IMR-90 (cell line): ENCODE results near the gene FRMD4B. TPM values are rescaled to one million over a fixed set of nuclear protein-coding genes. Genes with fewer than 3 reads are reported as not detected.

Source experiments
- ATAC-seq: fragments of 200-7000 bp; cut with Tn5 transposase; 2 replicates; pipeline ENCODE4 v1.9.1; 2020; ENCODE audit warnings: low read depth, mild to moderate bottlenecking, moderate library complexity
- BruUV-seq: library from RNA; stranded (reverse); fragments of 400-500 nt; replicated peaks from 2 replicates; lab custom pipeline; 2021; lab: Mats Ljungman, UMichigan
- CTCF ChIA-PET: fragments of 300-600 bp; formaldehyde crosslinking; extraction: SDS; loops from one replicate; lab custom pipeline; 2021; ENCODE audit warnings: antibody characterized with exemption; lab: Yijun Ruan, JAX
- POLR2A ChIA-PET: fragments of 300-600 bp; sonication (Branson Sonifier 250); formaldehyde crosslinking; loops from one replicate; lab custom pipeline; 2022; ENCODE audit warnings: antibody characterized with exemption; ENCODE audit not compliant: unreplicated experiment; lab: Charles Lee
- DNase-seq: peaks from one replicate; pipeline ENCODE4 v3.0.0; 2013
- H2AFZ ChIP-seq: replicated peaks from 2 replicates; pipeline ENCODE3; 2013; ENCODE audit warnings: low read length, mild to moderate bottlenecking; ENCODE audit not compliant: poor library complexity
- H2AK5ac ChIP-seq: 2 replicates; pipeline ENCODE4 v1.6.1; 2013; ENCODE audit warnings: low read depth, low read length, inconsistent platforms
- H2AK9ac ChIP-seq: replicated peaks from 2 replicates; pipeline ENCODE3; 2013; ENCODE audit warnings: mild to moderate bottlenecking, low read depth, low read length, moderate library complexity; ENCODE audit not compliant: poor library complexity
- H2BK120ac ChIP-seq: 2 replicates; pipeline ENCODE4 v1.6.1; 2013; ENCODE audit warnings: low read depth, low read length, inconsistent platforms
- H2BK15ac ChIP-seq: 3 replicates; pipeline ENCODE4 v1.6.1; 2013; ENCODE audit warnings: low read depth, low read length, inconsistent platforms
- H2BK20ac ChIP-seq: 2 replicates; pipeline ENCODE4 v1.6.1; 2013; ENCODE audit warnings: low read depth, mild to moderate bottlenecking, inconsistent platforms, low read length, moderate library complexity
- H2BK5ac ChIP-seq: 2 replicates; pipeline ENCODE4 v1.6.1; 2013; ENCODE audit warnings: mild to moderate bottlenecking, low read depth, low read length, inconsistent platforms; ENCODE audit not compliant: poor library complexity, severe bottlenecking
- H3K14ac ChIP-seq: replicated peaks from 2 replicates; pipeline ENCODE4 v1.6.1; 2013; ENCODE audit warnings: low read depth, low read length, inconsistent platforms
- H3K18ac ChIP-seq: 2 replicates; pipeline ENCODE4 v1.6.1; 2013; ENCODE audit warnings: low read depth, low read length, control low read depth
- H3K23ac ChIP-seq: 2 replicates; pipeline ENCODE4 v1.6.1; 2013; ENCODE audit warnings: low read depth, low read length, inconsistent platforms
- H3K27ac ChIP-seq: 2 replicates; pipeline ENCODE4 v1.5.1; 2013; ENCODE audit warnings: mild to moderate bottlenecking, control low read depth, low read length; ENCODE audit not compliant: insufficient read depth
- H3K27me3 ChIP-seq: 2 replicates; pipeline ENCODE4 v1.6.1; 2013; ENCODE audit warnings: low read length; ENCODE audit not compliant: control insufficient read depth, insufficient read depth
- H3K36me3 ChIP-seq: 2 replicates; pipeline ENCODE4 v1.6.1; 2013; ENCODE audit warnings: low read length, mixed read lengths; ENCODE audit not compliant: control insufficient read depth, insufficient read depth
- H3K4ac ChIP-seq: 2 replicates; pipeline ENCODE4 v1.6.1; 2013; ENCODE audit warnings: low read depth, low read length, inconsistent platforms
- H3K4me1 ChIP-seq: 2 replicates; pipeline ENCODE4 v1.6.1; 2013; ENCODE audit warnings: low read length, mixed read lengths; ENCODE audit not compliant: control insufficient read depth, insufficient read depth
- H3K4me2 ChIP-seq: 2 replicates; pipeline ENCODE4 v1.6.1; 2013; ENCODE audit warnings: low read depth, mild to moderate bottlenecking, control low read depth, low read length, moderate library complexity
- H3K4me3 ChIP-seq: 2 replicates; pipeline ENCODE4 v1.5.1; 2013; ENCODE audit warnings: low read depth, mild to moderate bottlenecking, control low read depth, low read length, moderate library complexity; ENCODE audit not compliant: insufficient read depth
- H3K56ac ChIP-seq: 2 replicates; pipeline ENCODE4 v1.6.1; 2013; ENCODE audit warnings: low read length, inconsistent platforms; ENCODE audit not compliant: insufficient read depth; ENCODE audit errors: extremely low read depth
- H3K79me1 ChIP-seq, 2 experiments: 2 replicates each; pipeline ENCODE4 v1.6.1; 2013; ENCODE audit warnings: low read length in 2 of 2, inconsistent platforms in 1 of 2, low read depth in 1 of 2
- H3K9ac ChIP-seq: 2 replicates; pipeline ENCODE4 v1.6.1; 2013; ENCODE audit warnings: low read depth, low read length, control low read depth
- H3K9me1 ChIP-seq: 2 replicates; pipeline ENCODE4 v1.6.1; 2013; ENCODE audit warnings: low read length, inconsistent platforms; ENCODE audit not compliant: insufficient read depth
- H3K9me3 ChIP-seq: 2 replicates; pipeline ENCODE4 v1.6.1; 2013; ENCODE audit warnings: low read length; ENCODE audit not compliant: control insufficient read depth, insufficient read depth
- H4K20me1 ChIP-seq: 2 replicates; pipeline ENCODE4 v1.6.1; 2013; ENCODE audit warnings: low read length, inconsistent platforms; ENCODE audit not compliant: insufficient read depth
- H4K5ac ChIP-seq: 2 replicates; pipeline ENCODE4 v1.6.1; 2013; ENCODE audit warnings: mild to moderate bottlenecking, low read depth, low read length, control low read depth
- H4K8ac ChIP-seq, 2 experiments: 2 replicates each; pipeline ENCODE4 v1.6.1; 2013; ENCODE audit warnings: low read depth in 2 of 2, low read length in 2 of 2, control low read depth in 1 of 2, inconsistent platforms in 1 of 2
- H4K91ac ChIP-seq: 2 replicates; pipeline ENCODE4 v1.6.1; 2013; ENCODE audit warnings: low read depth, low read length, inconsistent platforms; ENCODE audit not compliant: insufficient read depth
- BHLHE40 ChIP-seq: fragments of 150-350 bp; IDR thresholded peaks from 2 replicates; pipeline ENCODE4 v1.6.1; 2016; ENCODE audit warnings: mild to moderate bottlenecking, low read depth, low read length
- CEBPB ChIP-seq: IDR thresholded peaks from 2 replicates; pipeline ENCODE4 v1.6.1; 2012; ENCODE audit warnings: low read depth, low read length, improper control_type of control experiment
- CHD1 ChIP-seq: IDR thresholded peaks from 2 replicates; pipeline ENCODE4 v1.6.1; 2012; ENCODE audit warnings: low read depth, low read length, improper control_type of control experiment
- FOS ChIP-seq: fragments of 150-350 bp; IDR thresholded peaks from 2 replicates; pipeline ENCODE4 v1.6.1; 2016; ENCODE audit warnings: low read depth, low read length
- MAFK ChIP-seq: IDR thresholded peaks from 2 replicates; pipeline ENCODE4 v1.6.1; 2012; ENCODE audit warnings: low read depth, low read length, improper control_type of control experiment
- MAZ ChIP-seq: IDR thresholded peaks from 2 replicates; pipeline ENCODE4 v1.6.1; 2012; ENCODE audit warnings: low read depth, mild to moderate bottlenecking, low read length, improper control_type of control experiment, moderate library complexity, borderline replicate concordance
- MXI1 ChIP-seq: IDR thresholded peaks from 2 replicates; pipeline ENCODE4 v1.6.1; 2012; ENCODE audit warnings: low read depth, mild to moderate bottlenecking, low read length, moderate library complexity, borderline replicate concordance
- NFE2L2 ChIP-seq: fragments of 150-350 bp; IDR thresholded peaks from 2 replicates; pipeline ENCODE4 v1.6.1; 2016; ENCODE audit warnings: low read depth, mild to moderate bottlenecking, low read length
- POLR2A ChIP-seq: IDR thresholded peaks from 2 replicates; pipeline ENCODE4 v1.6.1; 2012; ENCODE audit warnings: mild to moderate bottlenecking, low read depth, low read length
- RAD21 ChIP-seq: IDR thresholded peaks from 2 replicates; pipeline ENCODE4 v1.6.1; 2012; ENCODE audit warnings: low read length, improper control_type of control experiment
- RCOR1 ChIP-seq: IDR thresholded peaks from 2 replicates; pipeline ENCODE4 v1.6.1; 2012; ENCODE audit warnings: mild to moderate bottlenecking, low read length, improper control_type of control experiment; ENCODE audit not compliant: insufficient replicate concordance
- RFX5 ChIP-seq: IDR thresholded peaks from 2 replicates; pipeline ENCODE4 v1.8.0; 2012; ENCODE audit warnings: low read depth, mild to moderate bottlenecking, low read length, moderate library complexity
- SMC3 ChIP-seq: fragments of 150-350 bp; IDR thresholded peaks from 2 replicates; pipeline ENCODE4 v1.6.1; 2016; ENCODE audit warnings: low read depth, mild to moderate bottlenecking, antibody characterized with exemption, low read length, moderate library complexity
- WGBS, 2 experiments: methylation state at CpG; one replicate each; pipeline versions ENCODE4 v1.1.5 to v1.1.7; 2013; ENCODE audit warnings: missing lambda C conversion rate in 2 of 2; ENCODE audit not compliant: insufficient read length in 1 of 2; ENCODE audit errors: extremely low coverage in 2 of 2; 5-methylcytosine and 5-hydroxymethylcytosine counted together
- dilution Hi-C: fragments of 300-500 bp; cut with HindIII; formaldehyde crosslinking; loops from one replicate; pipeline ENCODE4 v1.14.3; 2018; ENCODE audit warnings: low sequenced_read_pairs; ENCODE audit not compliant: unreplicated experiment
- in situ Hi-C: fragments of 300-500 bp; cut with MboI; formaldehyde crosslinking; loops from 3 replicates; pipeline ENCODE4 v1.14.3; 2019; ENCODE audit warnings: low sequenced_read_pairs, inconsistent platforms, mixed read lengths
- intact Hi-C: fragments of 100-400 bp; cut with micrococcal nuclease; formaldehyde crosslinking; loops from 2 replicates; pipeline ENCODE4 v1.10.0; 2022
- polyA plus RNA-seq, 3 experiments: library from polyadenylated mRNA; depleted of rRNA; stranded (reverse); fragments of >200 nt; gene quantifications; 2 replicates each; pipeline ENCODE4 v1.2.3, GENCODE V29; 2012; ENCODE audit warnings: low replicate concordance in 1 of 3
- total RNA-seq: library from RNA; depleted of rRNA; stranded (reverse); fragments of >200 nt; gene quantifications from 2 replicates; pipeline ENCODE4 v1.2.3, GENCODE V29; 2012
- TF ChIP-seq, protein P1 (sequence below): fragments of 150-350 bp; IDR thresholded peaks from 2 replicates; pipeline ENCODE4 v1.6.1; 2017; ENCODE audit warnings: mild to moderate bottlenecking, antibody characterized with exemption, low read length, low read depth
- TF ChIP-seq, protein P2 (sequence below): fragments of 150-350 bp; IDR thresholded peaks from 2 replicates; pipeline ENCODE4 v1.6.1; 2016; ENCODE audit warnings: low read depth, mild to moderate bottlenecking, low read length, moderate library complexity, borderline replicate concordance
- TF ChIP-seq, protein P3 (sequence below): conservative IDR thresholded peaks from 2 replicates; pipeline ENCODE4 v1.5.1; 2012; ENCODE audit warnings: mild to moderate bottlenecking, low read depth, low read length, improper control_type of control experiment

FRMD4B gene
- total and polyA plus RNA-seq, 2 of the 4 experiments (the other 2 are of a cell fraction): 0.14 to 0.36 TPM

DNA sequence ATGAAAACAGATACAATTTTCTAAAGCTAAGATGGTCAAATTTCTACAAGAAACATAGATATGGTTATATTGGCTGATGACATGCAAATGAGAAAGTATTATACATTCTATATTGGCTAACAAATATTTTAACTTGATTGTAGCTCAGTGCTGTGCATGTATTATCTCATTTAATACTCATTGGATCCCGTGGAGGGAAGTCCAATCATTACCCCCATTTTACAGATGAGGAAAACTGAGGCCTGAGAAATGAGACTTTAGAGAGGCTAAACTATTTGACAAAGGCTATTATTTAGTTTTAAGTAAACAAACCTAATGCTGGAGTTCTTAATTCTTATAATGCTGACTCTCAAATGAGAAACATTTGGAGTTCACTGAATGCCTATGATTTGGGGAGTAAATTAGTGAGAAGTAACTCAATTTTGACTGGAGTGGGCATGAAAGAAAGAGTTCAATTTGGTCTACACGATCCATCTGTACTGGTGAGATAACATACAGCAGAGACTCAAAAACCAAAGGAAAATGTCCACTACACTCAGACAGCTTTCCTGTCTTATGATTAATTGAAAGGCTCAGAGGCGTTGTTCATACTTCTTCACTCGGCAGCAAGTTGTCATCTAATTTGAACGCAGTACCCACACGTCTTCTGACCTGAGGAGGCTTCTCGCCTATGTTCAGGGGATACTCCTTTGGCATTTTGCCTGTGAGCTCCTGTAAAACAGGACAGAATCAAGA, 191.3 kb downstream of the FRMD4B start:
- Histone ChIP-seq H3K14ac (no peak overlapping the region), H3K4me1 (no peaks in the 10 kb centered on the region), H3K56ac (no peak overlapping the region), H4K8ac (no peak overlapping the region), H2BK5ac (no peak overlapping the region), H2AK9ac (no peak overlapping the region), H3K27me3 (peaks cover 20% of the 10 kb centered on the region), H4K20me1 (no peaks in the 10 kb centered on the region), H4K91ac (no peak overlapping the region), H3K9me1 (no peaks in the 10 kb centered on the region), H3K79me1 (no peaks in the 10 kb centered on the region), H3K9me3 (no peaks in the 10 kb centered on the region), H2AFZ (no peak overlapping the region), H3K27ac (no peak overlapping the region), H2BK20ac (no peak overlapping the region), H3K18ac (no peak overlapping the region), H2BK120ac (no peak overlapping the region), H4K5ac (no peak overlapping the region), H3K9ac (no peak overlapping the region), H3K4me2 (no peak overlapping the region), H3K23ac (no peak overlapping the region), H2BK15ac (no peak overlapping the region), H2AK5ac (no peak overlapping the region), H3K36me3 (no peaks in the 10 kb centered on the region), H3K4me3 (no peak overlapping the region), H3K4ac (no peak overlapping the region)
- ATAC-seq: no peak
- no TSS peak for BruUV-seq
- in situ Hi-C loops: no loop called here
- TF ChIP-seq FOS: no peak
- TF ChIP-seq, protein P1, sequence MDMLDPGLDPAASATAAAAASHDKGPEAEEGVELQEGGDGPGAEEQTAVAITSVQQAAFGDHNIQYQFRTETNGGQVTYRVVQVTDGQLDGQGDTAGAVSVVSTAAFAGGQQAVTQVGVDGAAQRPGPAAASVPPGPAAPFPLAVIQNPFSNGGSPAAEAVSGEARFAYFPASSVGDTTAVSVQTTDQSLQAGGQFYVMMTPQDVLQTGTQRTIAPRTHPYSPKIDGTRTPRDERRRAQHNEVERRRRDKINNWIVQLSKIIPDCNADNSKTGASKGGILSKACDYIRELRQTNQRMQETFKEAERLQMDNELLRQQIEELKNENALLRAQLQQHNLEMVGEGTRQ: no peak
- no peak for TF ChIP-seq NFE2L2
- TF ChIP-seq RFX5: no peak
- TF ChIP-seq MAFK: no peak
- no peak for TF ChIP-seq CEBPB
- no peak for TF ChIP-seq MAZ
- TF ChIP-seq RAD21: no peak
- no peak for TF ChIP-seq POLR2A
- no peak for TF ChIP-seq BHLHE40
- TF ChIP-seq, protein P2, sequence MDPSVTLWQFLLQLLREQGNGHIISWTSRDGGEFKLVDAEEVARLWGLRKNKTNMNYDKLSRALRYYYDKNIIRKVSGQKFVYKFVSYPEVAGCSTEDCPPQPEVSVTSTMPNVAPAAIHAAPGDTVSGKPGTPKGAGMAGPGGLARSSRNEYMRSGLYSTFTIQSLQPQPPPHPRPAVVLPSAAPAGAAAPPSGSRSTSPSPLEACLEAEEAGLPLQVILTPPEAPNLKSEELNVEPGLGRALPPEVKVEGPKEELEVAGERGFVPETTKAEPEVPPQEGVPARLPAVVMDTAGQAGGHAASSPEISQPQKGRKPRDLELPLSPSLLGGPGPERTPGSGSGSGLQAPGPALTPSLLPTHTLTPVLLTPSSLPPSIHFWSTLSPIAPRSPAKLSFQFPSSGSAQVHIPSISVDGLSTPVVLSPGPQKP: no peak
- TF ChIP-seq SMC3: no peak
- no peak for TF ChIP-seq MXI1
- TF ChIP-seq, protein P3, sequence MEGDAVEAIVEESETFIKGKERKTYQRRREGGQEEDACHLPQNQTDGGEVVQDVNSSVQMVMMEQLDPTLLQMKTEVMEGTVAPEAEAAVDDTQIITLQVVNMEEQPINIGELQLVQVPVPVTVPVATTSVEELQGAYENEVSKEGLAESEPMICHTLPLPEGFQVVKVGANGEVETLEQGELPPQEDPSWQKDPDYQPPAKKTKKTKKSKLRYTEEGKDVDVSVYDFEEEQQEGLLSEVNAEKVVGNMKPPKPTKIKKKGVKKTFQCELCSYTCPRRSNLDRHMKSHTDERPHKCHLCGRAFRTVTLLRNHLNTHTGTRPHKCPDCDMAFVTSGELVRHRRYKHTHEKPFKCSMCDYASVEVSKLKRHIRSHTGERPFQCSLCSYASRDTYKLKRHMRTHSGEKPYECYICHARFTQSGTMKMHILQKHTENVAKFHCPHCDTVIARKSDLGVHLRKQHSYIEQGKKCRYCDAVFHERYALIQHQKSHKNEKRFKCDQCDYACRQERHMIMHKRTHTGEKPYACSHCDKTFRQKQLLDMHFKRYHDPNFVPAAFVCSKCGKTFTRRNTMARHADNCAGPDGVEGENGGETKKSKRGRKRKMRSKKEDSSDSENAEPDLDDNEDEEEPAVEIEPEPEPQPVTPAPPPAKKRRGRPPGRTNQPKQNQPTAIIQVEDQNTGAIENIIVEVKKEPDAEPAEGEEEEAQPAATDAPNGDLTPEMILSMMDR: no peak
- TF ChIP-seq CHD1: no peak
- TF ChIP-seq RCOR1: no peak
- ChIA-PET POLR2A (no interaction called here), CTCF (interaction anchor here (0.6 to 0.9 kb wide), 4 partner anchors 12 to 33 kb away, joined by 3 read pairs; no protein-coding TSS in a partner anchor)
- WGBS, 2 experiments: 58% methylated on average over 6 of the region's 7 CpGs; no CpG with 5 or more reads in 1 of the 2 experiments
- no peak for DNase-seq
- dilution Hi-C loops: no loop called here
- intact Hi-C loops: no loop called here
